Measurements from ENCODE around the gene PI4K2A. TPM values are rescaled to one million over a fixed set of nuclear protein-coding genes. Genes with fewer than 3 reads are reported as not detected.
"Not testable (repeated sequence)": the region's sequence is repeated elsewhere in the genome, so short reads cannot be mapped to it uniquely, and the experiment has no call there.

PI4K2A gene
- total RNA-seq, 1 donor from 2014 or later: 10.1 TPM

DNA sequence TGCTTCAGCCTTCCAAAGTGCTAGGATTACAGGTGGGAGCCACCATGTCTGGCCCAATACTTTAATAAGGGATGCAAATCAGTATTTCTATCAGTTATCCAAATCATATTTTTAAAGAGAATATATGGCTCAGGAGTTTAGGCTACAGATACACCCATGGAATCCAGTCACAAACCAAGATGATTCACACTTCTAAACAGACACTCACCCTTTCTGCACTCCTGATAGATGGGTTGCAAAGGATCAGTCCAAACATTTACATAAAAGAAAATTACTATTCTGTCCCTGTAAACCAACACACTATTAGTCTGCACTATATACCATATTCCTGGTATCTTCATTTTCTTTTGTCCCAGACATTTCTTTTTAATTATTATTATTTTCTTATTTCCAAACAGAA lies 9.4 kb upstream of the PI4K2A start:
- DNase-seq (ENCODE audit: low read depth in 2 of 2): no peak

DNA sequence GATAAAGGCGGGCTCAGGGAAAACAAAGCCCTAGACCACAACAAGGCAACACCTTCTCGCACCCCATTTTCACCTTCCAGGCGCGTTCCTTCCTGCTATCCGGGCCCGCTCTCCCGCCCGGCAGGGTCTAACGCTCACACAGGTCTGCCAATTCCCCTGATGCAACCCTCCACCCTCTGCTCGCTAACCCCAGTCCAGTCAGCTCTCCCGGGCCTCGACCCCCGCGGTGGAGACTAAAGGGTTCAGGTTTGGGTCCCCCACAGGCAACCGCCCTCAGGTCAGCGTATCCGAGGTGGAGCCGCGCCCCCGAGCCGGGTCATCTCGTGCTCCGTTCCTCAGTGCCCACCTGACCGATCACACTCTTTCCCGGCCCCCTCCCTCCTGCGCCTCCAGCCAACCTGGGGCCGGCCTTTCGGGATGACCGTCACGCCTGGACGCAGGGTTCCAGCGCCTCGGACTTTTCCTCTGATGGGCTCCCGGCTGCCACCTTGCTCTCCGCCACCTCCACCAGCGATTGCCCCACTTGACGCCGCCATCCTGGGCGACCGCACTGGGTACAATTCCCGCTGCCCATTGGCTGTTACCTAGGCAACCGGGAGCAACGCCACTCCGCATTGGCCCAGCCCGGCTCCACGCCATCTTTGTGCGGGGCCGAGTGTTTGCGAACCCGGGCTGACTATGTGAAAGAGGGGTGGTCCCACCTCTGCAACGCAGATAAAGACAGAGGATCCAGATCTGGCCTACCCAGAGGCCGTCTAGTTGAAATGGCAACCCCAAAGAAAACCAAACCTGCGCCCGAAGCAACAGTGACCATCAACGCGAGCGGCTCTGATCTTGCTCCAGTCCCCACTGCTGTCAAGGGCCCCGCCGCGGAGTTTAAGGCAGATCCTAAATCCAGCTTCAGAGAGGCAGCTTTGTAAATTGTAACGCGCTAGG lies 7.3 kb upstream of the PI4K2A start, which contains the start of gene MORN4:
TSS of gene MORN4 (minus strand) at position 552 of the 936 bp plus-strand sequence. CDS start 13,847 bp downstream, outside the sequence.
- DNase-seq (ENCODE audit: low read depth in 2 of 2): peak; percentile 90 to 93

DNA sequence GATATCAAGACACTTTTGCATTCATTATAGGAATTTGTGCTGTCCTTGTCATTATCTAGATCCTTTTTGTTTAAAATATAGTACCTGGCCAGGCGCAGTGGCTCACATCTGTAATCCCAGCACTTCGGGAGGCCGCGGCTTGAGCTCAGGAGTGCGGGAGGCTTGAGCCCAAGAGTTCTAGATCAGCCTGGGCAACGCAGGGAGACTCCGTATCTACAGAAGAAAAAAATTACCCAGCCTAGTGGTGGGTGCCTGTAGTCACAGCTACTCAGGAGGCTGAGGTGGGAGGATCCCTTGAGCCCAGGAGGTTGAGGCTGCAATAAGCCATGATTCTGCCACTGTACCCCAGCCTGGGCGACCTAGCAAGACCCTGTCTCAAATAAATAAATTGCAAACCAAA lies 6.5 kb upstream of the PI4K2A start:
- DNase-seq (ENCODE audit: low read depth in 2 of 2): peak; percentile 5 to 14

DNA sequence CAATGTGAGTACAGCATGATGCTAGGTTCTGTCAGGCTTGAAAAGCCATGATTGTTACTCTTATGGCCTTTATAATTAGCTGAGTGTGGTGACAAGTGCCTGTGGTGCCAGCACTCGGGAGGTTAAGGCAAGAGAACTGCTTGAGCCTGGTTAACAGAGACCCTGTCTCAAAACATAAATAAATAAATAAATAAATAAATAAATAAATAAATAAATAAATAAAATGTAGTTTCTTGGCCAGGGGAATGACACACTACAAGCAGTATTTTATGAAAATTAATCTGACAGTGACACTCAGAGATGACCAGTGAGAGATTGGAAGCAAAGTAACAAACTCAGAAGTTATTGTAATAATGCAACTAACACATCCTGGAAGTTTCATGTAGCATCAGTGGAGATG lies 4.9 kb upstream of the PI4K2A start:
- DNase-seq (ENCODE audit: low read depth in 2 of 2): no peak

DNA sequence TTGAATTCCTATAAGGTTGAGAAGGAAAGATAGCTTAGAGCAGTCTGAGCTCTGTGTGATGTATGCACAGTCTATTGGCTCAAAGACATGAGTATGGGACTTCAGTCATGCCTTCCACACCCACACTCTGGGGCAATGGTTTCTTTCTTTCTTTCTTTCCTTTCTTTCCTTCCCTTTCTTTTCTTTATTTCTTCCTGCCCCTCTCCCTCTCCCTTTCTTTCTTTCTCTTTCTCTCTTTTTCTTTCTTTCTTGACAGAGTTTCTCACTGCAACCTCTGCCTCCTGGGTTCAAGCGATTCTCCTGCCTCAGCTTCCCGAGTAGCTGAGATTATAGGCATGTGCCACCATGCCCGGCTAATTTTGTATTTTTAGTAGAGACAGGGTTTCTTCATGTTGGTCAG lies 1.4 kb upstream of the PI4K2A start:
- DNase-seq (ENCODE audit: low read depth in 2 of 2): not testable (repeated sequence)

DNA sequence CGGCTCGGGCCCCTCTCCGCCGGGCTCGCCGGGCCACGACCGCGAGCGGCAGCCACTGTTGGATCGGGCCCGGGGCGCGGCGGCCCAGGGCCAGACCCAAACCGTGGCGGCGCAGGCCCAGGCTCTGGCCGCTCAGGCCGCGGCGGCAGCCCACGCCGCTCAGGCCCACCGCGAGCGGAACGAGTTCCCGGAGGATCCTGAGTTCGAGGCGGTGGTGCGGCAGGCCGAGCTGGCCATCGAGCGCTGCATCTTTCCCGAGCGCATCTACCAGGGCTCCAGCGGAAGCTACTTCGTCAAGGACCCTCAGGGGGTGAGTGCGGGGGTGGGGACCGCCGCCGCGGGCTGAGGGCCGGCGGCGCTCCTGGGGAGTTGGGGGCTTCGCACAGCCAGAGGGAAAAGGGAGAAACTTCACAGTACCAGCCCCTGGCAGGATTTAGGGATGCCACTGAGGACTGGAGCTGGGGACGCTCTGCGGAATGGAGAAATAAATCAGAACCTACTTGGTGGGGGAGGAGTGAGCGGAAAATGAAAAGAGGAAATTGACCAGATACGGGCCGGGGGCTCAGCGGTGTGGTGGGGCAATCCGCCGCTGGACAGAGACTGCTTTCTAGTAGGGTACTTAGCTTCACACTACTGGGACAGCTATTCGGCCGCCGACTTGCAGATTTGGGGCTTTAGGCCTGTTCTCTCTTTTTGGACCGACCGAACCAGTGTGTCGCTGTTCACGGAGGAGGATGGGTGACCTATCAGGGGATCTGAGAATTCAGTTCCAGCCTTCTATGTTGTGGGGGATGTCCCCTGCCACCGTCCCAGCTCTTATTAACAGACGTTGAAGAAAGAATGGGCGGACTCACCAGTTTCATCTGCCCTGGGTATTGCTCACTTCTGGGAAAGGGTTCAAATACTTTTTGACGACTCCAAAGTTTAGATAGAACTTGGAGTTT lies 669 bp downstream of the PI4K2A start:
- peak; percentile 35 to 50 for DNase-seq (ENCODE audit: low read depth in 2 of 2)

DNA sequence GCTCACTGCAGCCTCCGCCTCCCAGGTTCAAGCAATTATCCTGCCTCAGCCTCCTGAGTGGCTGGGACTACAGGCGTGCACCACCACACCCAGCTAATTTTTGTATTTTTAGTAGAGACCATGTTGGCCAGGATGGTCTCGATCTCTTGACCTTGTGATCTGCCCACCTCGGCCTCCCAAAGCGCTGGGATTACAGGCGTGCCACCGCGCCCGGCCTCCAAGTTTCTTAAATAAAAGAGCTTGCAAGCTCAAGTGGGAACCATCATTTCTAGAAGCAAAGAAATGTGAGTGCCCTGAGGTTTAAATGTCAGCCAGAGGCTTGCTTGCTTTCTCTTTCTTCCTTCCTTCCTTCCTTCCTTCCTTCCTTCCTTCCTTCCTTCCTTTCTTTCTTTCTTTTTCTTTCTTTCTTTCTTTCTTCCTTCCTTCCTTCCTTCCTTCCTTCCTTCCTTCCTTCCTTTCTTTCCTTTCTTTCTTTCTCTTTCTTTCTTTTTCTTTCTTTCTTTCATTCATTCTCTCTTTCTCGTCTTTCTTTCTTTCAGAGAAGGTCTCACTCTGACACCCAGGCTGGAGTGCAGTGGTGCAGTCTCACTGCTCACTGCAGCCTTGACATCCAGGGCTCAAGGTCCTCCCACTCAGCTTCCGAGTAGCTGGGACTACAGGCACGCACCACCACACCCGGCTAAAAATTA lies 2.1 kb downstream of the PI4K2A start:
- not testable (repeated sequence) for DNase-seq (ENCODE audit: low read depth in 2 of 2)

DNA sequence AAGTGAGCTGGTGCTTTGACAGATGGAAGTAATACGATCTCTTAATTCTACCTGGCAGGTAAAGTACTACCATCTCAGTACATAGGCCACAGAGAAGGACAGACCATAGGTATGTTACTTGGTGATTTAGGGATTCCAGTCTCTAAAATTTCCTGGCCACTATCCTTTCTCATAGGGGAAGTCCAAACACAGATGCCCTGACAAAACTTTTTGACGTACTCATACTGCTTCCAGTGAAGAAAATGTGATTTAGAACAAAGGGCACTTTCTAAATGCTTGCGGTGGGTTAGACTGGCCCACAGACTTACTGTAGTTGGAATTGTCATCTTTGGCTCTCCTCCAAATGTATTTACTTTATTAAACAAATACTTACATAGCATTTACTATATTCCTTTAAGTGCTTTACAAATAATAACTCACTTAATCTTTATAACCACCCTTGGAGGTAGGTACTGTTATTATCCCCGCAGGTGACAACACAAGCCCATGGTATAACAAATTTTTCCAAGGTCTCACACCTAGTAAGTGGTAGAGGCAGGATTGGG lies 3.0 kb downstream of the PI4K2A start:
- no peak for DNase-seq (ENCODE audit: low read depth in 2 of 2)

DNA sequence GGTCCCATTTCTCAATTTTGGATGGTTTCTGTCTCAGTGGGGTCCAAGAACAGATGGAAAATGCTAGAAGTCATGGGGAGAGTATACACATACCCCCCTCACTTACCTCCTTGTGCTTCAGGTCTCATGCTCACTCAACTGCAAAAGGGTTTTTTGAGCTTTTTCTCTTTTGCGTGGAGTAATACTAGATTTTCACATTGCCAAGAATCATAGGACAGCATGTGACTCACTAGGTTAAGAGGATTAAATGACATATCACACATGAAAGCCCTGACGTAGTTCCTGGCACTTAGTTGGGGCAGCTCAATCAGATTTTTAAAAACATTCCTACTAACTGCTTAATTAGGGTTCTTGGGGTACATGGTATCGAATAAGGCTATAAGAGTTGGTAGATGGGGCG lies 4.5 kb downstream of the PI4K2A start:
- no peak for DNase-seq (ENCODE audit: low read depth in 2 of 2)

DNA sequence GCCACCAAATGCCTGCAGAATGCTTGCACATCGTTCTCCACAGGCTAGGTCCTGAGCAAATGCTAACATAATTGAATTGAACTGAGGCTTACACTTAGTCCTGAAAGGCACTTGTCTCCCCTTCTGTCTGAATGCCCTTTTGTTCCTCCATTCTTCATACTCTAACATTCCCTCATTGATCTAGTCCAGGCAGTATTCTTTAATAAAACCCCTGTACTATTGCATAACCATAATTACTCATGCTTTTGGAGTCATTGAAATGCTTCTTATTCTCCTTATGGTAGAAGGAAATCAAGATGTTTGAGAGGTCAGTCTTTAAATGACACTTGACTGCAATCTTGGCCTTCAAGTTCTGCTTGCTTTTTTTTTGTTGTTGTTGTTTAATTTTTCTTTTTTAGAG lies 7.1 kb downstream of the PI4K2A start:
- DNase-seq (ENCODE audit: low read depth in 2 of 2): peak in 1 of 2 donors; percentile 14

DNA sequence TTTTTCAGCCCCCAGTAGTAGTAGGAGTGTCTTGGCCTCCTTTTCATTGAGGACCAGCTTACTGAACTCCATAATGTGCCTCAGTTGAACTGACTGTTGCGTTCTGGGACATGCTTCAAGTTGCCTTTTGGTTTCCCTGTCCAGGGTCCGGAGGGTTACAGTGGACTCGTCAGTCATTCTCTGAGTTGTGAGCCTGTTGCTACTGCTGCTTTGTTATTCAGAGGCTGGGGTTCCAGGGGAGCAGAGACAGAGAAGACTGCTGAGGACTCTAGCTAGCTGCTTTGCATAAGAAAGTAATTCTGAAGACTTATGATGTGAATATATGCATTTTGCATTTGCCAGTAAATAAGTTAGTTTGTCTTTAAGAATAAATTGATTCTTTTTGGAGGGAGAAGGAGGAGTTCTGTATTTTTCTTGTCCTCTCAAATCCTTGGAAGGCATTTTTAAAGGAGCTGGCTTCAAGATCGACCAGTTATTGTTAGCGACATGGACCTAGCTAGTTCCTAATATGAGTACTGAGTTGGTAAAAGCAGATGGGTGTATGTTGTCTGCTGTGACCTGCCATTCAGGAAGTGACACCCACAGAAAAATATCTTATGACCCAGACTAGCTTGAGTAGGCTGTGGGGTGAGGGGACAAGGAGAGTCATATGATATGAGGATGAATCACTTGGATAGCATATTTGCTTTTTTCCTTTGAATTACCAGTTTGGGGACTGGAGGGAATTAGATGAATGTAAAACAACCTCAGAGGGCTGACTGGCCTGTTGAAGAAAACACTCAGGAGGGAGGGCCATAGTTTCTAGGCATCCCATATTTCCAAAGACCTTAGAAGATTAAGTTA lies 8.3 kb downstream of the PI4K2A start:
- DNase-seq (ENCODE audit: low read depth in 2 of 2): peak; percentile 51 to 94

DNA sequence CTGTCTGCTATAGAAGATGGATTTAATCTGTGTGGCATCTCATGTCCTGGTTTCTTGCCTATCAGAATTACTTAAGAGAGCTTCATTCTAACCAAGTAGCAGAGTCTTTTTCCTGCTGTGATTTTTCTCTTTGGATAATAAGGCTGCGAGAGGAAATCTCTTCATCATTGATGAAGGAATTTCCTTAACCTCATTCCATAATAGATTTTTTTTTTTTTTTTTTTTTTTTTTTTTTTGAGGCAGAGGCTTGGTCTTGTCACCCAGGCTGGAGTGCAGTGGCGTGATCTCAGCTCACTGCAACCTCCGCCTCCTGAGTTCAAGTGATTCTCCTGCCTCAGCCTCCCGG lies 8.9 kb downstream of the PI4K2A start:
- DNase-seq (ENCODE audit: low read depth in 2 of 2): not testable (repeated sequence)

DNA sequence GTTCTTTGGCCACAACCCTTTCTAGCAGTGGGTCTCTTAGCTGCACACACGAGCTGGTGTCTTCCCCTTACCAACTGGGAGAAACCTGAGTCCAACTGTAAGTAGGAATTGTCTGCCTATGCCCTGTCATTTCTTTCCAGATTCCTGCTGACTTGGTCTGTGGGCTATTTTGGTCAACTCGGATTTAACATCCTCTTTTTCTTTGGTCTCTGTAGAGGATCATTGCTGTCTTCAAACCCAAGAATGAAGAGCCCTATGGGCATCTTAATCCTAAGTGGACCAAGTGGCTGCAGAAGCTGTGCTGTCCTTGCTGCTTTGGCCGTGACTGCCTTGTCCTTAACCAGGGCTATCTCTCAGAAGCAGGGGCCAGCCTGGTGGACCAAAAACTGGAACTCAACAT lies 10.3 kb downstream of the PI4K2A start:
- no peak for DNase-seq (ENCODE audit: low read depth in 2 of 2)

DNA sequence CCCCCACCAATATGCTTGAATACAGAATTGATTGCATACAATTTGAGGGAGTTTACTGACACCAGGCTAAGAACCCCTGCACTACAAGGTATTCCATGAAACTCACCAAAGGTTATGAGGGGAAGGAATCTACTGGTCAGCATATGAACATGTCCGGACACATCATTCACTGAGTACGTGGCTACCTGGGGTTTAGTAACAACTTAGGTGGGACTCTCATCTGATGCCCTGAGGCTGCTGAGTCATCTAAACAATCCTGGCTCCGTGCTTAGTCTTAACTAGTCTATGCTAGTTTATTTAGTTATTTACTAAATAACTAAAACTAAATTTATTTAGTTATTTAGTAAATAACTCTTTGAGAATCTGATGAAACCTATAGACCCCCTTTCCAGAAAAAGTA lies 11.3 kb downstream of the PI4K2A start:
- no peak for DNase-seq (ENCODE audit: low read depth in 2 of 2)

DNA sequence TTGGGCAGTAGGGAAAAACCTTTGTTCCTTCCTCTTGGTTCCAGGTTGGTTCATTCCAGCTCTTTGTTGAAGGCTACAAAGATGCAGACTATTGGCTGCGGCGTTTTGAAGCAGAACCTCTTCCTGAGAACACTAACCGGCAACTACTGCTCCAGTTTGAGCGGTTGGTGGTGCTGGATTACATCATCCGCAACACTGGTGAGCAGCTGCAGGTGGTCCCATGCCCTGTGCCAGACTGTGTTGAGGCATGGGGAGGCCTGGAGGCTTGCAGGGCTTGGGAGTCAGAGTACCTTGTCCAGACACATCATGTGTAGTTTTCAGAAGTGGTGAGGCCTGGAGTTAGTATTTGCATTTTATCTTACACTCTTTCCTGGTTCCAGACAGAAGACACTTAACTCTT lies 16.3 kb downstream of the PI4K2A start:
- no peak for DNase-seq (ENCODE audit: low read depth in 2 of 2)

DNA sequence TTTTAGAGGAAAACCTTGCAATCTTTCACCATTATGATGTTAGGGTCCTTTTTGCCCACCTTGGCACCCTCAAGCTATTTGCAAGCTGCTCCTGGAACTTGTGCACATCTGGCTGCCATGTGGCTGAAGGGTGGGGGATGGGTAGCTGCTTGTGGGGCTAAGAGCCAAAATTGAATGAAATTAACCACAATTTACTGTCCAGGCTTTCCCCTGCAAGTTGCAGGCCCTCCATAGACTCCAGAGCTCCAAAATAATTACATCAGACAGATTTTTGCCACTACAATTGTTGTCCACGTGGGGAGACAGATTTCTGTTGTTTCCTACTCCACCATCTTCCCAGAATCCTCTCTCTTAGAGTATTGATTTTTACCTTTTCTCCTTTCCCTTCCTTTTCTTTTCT lies 19.1 kb downstream of the PI4K2A start:
- no peak for DNase-seq (ENCODE audit: low read depth in 2 of 2)

DNA sequence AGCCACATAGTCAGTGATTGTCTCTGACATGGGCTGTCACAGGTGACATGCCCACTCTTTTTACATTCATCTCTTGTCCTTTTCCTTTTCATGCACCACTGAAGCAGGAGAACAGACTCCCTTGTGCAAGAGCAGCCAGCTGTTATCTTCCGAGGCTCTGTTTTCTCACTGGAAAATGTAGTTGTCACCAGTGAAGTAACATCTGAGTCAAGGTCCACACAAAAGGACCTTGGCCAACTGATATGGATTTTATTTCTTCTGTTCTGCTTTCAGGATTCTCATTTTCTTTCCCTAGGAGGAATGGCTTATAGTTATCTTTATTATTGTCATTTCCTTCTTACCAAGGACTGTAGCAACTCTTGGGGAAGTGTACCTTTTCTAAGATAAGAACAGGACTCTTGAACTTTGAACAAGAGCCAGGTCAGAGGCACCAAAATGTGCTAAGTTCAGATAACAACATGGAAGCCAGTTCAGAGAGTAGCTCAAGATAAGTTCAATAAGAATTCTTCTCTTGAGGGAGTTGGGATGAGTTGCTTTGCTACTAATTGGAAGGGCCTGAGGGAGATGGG lies 23.9 kb downstream of the PI4K2A start:
- no peak for DNase-seq (ENCODE audit: low read depth in 2 of 2)

DNA sequence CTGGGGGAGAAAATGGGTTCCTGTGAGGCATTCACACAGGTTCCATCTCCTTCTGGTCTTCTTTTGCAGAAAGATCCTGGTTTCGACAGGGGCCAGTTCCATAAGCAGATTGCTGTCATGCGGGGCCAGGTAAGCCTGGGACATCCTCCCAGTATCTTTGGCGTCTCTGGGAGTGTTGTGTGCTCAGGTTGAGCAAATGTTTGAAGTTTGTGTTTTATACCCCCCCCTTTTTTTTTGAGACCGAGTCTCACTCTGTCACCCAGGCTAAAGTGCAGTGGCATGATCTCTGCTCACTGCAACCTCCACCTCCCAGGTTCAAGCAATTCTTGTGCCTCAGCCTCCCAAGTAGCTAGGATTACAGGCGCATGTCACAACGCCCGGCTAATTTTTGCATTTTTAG lies 26.5 kb downstream of the PI4K2A start:
- DNase-seq (ENCODE audit: low read depth in 2 of 2): no peak

DNA sequence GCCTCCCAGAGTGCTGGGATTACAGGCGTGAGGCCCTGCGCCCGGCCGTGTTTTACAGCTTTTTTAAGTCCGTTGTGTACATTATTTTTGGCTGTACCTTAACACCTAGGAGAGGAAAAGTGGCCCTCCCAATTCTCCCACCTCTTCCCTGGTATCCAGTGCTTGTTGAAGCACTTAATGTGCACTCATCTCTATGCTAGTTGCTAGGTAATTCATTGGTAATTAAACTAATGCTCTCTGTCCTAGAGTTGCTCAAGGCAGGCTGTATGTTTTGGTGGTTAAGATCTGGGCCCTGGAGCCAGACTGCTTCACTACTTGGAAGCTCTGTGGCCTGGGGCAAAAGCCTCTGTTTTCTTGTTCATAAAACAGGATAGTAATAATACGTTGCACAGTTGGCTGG lies 27.0 kb downstream of the PI4K2A start:
- DNase-seq (ENCODE audit: low read depth in 2 of 2): no peak

DNA sequence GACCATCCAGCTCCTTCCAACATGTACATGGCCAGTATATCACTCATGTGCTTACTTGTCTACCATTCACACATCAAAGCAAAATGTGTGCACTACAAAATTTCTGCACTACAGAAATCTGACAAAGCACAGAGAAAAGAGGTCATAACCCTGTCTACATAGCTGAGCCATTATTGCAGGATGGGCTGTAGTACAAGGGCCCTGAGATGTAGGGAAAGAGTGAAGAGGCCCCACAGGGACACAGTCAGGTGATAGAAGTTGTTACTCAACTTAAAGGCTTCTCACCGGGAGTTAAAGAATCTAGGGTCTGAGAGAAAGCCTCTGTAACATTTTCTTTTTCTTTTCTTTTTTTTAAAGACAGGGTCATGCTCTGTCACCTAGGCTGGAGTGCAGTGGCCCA lies 29.1 kb downstream of the PI4K2A start:
- no peak for DNase-seq (ENCODE audit: low read depth in 2 of 2)
